ENCODE data around the gene ZNF639.
"Not testable (repeated sequence)": the region's sequence is repeated elsewhere in the genome, so short reads cannot be mapped to it uniquely, and the experiment has no call there.

The ZNF639 gene

DNA sequence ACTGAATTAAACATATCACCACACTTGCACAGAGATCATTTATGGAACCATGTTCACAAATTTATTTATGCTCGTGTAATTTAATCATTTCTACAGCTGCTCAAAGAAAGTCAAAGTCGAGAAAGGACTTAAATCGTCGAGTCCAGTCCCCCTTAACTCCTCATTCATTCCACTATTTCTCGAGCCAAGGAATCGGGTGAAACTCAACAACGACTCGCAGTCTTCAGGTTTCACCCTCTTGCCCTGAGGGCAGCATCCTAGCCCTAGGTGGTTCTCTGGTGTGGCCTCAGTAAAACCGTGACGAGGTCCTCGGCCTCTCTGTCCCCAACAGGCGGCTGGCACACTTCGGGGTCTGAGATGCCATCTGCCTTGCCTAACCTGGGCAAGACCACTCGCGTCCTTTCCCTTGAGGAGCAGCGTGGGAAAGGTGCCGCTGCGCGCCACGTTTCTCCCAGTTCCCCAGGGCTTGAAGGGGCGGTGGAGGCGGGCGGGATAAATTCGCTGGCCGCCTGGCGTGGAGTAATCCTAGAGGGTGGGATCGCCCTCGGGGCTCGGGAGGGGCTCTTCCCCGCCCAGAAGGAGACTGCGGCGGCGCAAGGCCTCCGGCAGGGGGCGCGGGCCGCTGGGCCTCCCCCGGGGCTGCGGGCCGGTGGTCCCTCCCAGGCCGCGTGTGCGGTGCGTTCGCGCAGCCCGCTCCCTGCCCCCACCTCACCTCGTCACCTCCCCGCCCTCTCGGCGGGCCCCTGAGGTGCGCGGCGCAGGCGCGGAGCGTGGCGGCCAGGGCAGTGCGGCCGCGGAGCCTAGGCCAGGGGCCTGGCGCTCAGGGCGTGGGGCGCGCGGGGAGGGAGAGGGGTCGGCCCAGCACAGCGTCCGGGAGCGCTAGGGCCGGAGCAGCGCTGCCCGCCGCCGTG, at the start of gene ZNF639:
TSS of gene ZNF639 (plus strand) at position 746 of the 911 bp plus-strand sequence. CDS start 5,263 bp downstream, outside the sequence.
- H3K27ac ChIP-seq, result peak within 1 kb of the TSS; percentile 95
- TF ChIP-seq CTCF (conservative IDR thresholded peaks at IDR 0.05) (peak; percentile 92), ZFX (IDR thresholded peaks at IDR 0.05) (no peak; the same call in none of the 2 replicates)

- not testable (repeated sequence) for H3K27ac ChIP-seq
Measured at GRCh38 chr3:179274434-179274833, 48.4 kb upstream of the ZNF639 start.

DNA sequence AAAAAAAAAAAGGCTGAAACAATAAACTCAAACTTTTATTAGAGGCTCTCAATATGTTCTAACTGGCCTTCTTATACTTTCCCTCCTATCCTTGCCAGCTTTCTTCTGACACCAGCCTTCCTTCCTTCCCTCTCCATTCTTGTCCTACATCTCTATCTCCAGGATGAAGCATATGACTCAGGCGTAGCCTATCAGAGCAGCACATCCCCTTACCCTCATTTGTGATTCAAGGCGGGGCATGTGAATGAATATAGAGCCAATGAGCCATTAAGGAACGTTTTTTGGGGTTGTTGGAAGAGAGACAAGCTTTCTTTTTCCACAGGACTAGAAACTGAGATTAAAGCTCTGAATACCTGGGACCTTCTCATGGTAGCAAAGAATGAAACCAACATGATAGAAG, 46.8 kb upstream of the ZNF639 start:
- no peak for TF ChIP-seq ZFX (IDR thresholded peaks at IDR 0.05)
- TF ChIP-seq CTCF (conservative IDR thresholded peaks at IDR 0.05), result no peak

GRCh38 chr3:179276743-179277142, 46.1 kb upstream of the ZNF639 start:
- TF ChIP-seq CTCF (conservative IDR thresholded peaks at IDR 0.05) (no peak), ZFX (IDR thresholded peaks at IDR 0.05) (no peak)
- no peak overlapping the region for H3K27ac ChIP-seq

More for the DNA sequence above, 46.8 kb upstream of the ZNF639 start:
- H3K27ac ChIP-seq, result no peak overlapping the region

- H3K27ac ChIP-seq, result no peak overlapping the region
- no peak for TF ChIP-seq CTCF (conservative IDR thresholded peaks at IDR 0.05)
- no peak for TF ChIP-seq ZFX (IDR thresholded peaks at IDR 0.05)
Measured at GRCh38 chr3:179278151-179278550, 44.7 kb upstream of the ZNF639 start.

DNA sequence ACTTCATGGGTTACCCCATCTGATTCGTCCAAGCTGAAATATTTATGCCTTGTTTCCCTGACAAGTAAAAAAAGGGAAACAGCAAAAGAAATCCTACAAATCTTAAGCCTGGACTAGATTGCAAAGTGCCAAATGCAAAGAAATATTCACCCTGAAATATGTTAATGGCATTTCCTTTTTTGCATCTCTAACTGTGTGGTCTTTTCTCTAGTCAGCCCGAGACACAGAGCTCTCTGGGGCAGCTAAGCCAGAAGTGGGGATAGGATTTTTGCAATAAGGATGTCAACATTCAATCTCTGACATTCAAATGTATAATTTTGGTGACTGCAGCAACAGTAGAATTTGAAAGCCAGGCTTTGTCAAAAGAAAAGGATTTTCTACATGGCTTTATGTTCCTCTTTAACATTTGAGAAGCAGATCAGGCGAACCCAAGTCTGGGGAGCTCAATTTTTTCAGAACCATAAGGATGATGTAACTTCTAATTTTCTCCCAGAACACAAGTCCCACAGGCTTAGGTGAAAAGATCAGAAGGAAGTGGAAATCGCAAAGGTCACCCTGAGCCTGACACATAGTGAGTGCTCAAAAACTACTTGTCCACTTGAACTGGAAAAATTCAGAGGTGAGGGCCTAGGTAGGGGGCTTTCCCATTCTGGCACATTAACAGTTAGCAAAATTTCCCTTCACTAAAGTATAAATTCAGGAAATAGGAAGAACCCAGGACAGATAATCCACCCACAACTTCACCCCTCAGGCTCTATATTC, 43.7 kb upstream of the ZNF639 start:
- no peak for TF ChIP-seq CTCF (conservative IDR thresholded peaks at IDR 0.05)
- no peak for TF ChIP-seq ZFX (IDR thresholded peaks at IDR 0.05)
- H3K27ac ChIP-seq, result no peak overlapping the region

DNA sequence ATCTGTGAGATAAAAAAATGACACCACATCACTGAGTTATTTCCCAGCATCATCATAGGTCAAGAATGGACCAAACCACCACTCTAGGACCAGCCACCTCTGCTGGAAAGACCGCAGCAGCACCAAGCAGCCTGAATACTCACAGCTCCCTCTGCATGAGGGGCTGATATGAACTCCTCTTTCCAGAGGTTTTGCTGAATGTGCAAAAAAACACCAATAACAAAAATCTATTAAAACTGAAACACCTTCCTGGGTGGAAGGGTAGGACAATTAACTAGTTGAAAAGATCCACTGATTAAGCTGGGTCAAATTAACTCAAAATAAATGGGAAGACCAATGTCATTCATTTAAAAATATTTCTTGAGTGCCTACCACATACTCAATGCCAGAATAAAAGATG, 43.0 kb upstream of the ZNF639 start:
- no peak for TF ChIP-seq CTCF (conservative IDR thresholded peaks at IDR 0.05)
- no peak for TF ChIP-seq ZFX (IDR thresholded peaks at IDR 0.05)

More for the DNA sequence above, 43.0 kb upstream of the ZNF639 start:
- no peak overlapping the region for H3K27ac ChIP-seq
